ENCODE measurements around the gene SFXN3. TPM values are rescaled to one million over a fixed set of nuclear protein-coding genes. Genes with fewer than 3 reads are reported as not detected.

SFXN3 gene
- total and polyA plus RNA-seq, 3 donors from 2014 or later: 38.5 to 125 (median 70.7) TPM

DNA sequence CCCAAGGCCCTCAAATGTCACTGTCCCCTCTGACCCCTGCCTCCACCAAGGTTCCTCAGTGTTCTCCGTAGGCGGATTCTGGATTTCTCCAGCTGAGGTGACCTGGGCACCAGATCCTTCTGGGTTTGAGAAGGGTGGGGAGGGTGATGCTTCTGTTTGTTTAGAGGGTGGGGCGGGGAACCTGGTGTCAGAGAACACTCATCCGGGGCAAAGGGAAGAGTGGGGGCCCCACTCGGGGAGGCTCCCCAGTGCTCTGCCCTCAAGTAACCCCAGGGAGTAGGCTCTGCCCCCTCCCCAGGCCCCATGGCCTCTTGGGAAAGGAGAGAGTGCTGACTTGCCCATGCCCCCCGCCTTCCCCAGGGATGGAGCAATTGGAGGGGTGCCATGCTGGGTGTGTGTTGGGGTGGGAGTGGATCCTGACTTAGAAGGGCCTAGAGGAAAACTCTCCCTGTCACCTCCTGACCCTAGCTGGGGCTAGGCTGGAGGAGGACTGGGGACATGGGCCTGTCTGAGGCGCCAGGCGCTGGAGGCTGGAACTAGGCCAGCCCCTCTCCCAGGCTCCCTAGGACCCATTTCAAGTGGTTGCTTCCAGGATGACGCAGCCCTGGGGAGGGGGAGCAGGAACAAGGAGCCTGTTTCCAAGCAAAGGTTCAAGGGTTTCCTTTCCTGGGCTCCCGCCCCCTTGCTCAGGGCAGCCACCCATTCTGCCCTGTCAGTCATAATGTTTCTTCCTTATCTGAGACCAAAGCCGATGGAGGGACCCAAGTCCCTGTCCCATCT, 58.7 kb downstream of the SFXN3 start:
- H3K27me3 ChIP-seq: no peaks in the 10 kb centered on the region
- intact Hi-C loops (cut with DNase I; ENCODE audit: low total_unique reads): no loop called here
- WGBS, 2 donors: 82 to 86% methylated on average over 7 to 11 of the region's 11 CpGs
- H3K4me3 ChIP-seq: no peak overlapping the region
- H3K36me3 ChIP-seq (ENCODE audit: low read depth, missing control alignments): no peaks in the 10 kb centered on the region
- TF ChIP-seq, protein P1, sequence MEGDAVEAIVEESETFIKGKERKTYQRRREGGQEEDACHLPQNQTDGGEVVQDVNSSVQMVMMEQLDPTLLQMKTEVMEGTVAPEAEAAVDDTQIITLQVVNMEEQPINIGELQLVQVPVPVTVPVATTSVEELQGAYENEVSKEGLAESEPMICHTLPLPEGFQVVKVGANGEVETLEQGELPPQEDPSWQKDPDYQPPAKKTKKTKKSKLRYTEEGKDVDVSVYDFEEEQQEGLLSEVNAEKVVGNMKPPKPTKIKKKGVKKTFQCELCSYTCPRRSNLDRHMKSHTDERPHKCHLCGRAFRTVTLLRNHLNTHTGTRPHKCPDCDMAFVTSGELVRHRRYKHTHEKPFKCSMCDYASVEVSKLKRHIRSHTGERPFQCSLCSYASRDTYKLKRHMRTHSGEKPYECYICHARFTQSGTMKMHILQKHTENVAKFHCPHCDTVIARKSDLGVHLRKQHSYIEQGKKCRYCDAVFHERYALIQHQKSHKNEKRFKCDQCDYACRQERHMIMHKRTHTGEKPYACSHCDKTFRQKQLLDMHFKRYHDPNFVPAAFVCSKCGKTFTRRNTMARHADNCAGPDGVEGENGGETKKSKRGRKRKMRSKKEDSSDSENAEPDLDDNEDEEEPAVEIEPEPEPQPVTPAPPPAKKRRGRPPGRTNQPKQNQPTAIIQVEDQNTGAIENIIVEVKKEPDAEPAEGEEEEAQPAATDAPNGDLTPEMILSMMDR (IDR thresholded peaks at IDR 0.05): no peak
- no peak for TF ChIP-seq POLR2A (IDR thresholded peaks at IDR 0.05)
- DNase-seq: no peak
- no peaks in the 10 kb centered on the region for H3K9me3 ChIP-seq
- no peak overlapping the region for H3K27ac ChIP-seq
- no peaks in the 10 kb centered on the region for H3K4me1 ChIP-seq

DNA sequence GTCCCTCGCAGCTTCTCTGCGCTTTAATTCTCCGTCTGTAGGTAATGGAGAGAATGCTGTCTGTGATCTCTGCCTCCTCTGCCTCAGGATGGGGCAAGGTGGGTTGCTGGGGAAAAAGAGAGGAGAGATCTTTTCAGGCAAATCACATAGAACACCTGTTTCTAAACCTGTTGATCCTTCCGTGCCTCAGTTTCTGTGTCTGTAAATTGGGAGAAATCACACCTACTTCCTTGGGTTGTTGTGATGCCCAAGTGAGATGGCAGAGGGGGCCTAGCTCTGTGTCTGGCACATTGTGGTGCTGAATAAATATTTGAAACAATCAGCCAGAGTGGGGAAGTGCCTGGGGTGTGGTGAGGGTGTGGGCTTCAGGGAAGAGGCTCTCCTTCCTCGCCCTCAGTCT, 59.6 kb downstream of the SFXN3 start:
- no peak overlapping the region for H3K4me3 ChIP-seq
- H3K27ac ChIP-seq: no peak overlapping the region
- H3K4me1 ChIP-seq: no peaks in the 10 kb centered on the region
- no peaks in the 10 kb centered on the region for H3K9me3 ChIP-seq
- no peak for TF ChIP-seq POLR2A (IDR thresholded peaks at IDR 0.05)
- TF ChIP-seq, protein P1 (IDR thresholded peaks at IDR 0.05): no peak
- DNase-seq: no peak
- no peaks in the 10 kb centered on the region for H3K36me3 ChIP-seq (ENCODE audit: low read depth, missing control alignments)
- 84 to 92% methylated on average over 5 of the region's 5 CpGs for WGBS, 2 donors
- no peaks in the 10 kb centered on the region for H3K27me3 ChIP-seq
- intact Hi-C loops (cut with DNase I; ENCODE audit: low total_unique reads): no loop called here

Other genes starting within 250 kb of the SFXN3 start
- gene SLF2, start 118.3 kb upstream of the SFXN3 start, total RNA-seq: 100 to 1,000 TPM; 150 to 171 TPM
- gene SLF2, start 118.3 kb upstream of the SFXN3 start, polyA plus RNA-seq (ENCODE audit: insufficient read depth, low read depth, low replicate concordance): 42.6 TPM
- gene SEMA4G, start 61.7 kb upstream of the SFXN3 start, total RNA-seq: 1 to 10 TPM; 4.8 to 7.2 TPM
- gene SEMA4G, start 61.7 kb upstream of the SFXN3 start, polyA plus RNA-seq (ENCODE audit: insufficient read depth, low read depth, low replicate concordance): 6.2 TPM
- 100 to 1,000 TPM; 123 to 124 TPM for gene MRPL43, start 43.7 kb upstream of the SFXN3 start, total RNA-seq
- 199 TPM for gene MRPL43, start 43.7 kb upstream of the SFXN3 start, polyA plus RNA-seq (ENCODE audit: insufficient read depth, low read depth, low replicate concordance)
- 10 to 100 TPM; 24.4 to 31.1 TPM for gene TWNK, start 43.7 kb upstream of the SFXN3 start, total RNA-seq
- 26.4 TPM for gene TWNK, start 43.7 kb upstream of the SFXN3 start, polyA plus RNA-seq (ENCODE audit: insufficient read depth, low read depth, low replicate concordance)
- 100 to 1,000 TPM; 133 to 158 TPM for gene LZTS2, start 31.4 kb upstream of the SFXN3 start, total RNA-seq
- gene LZTS2, start 31.4 kb upstream of the SFXN3 start, polyA plus RNA-seq (ENCODE audit: insufficient read depth, low read depth, low replicate concordance): 65.9 TPM
- gene PDZD7, start 105 bp upstream of the SFXN3 start, total RNA-seq: 1 to 10 TPM; 2.2 to 3.5 TPM
- gene PDZD7, start 105 bp upstream of the SFXN3 start, polyA plus RNA-seq (ENCODE audit: insufficient read depth, low read depth, low replicate concordance): 1.6 TPM
- 10 to 100 TPM in 1 of 2 donors, 1 to 10 TPM in 1; 6.4 to 11.0 TPM for gene KAZALD1, start 30.8 kb downstream of the SFXN3 start, total RNA-seq
- gene KAZALD1, start 30.8 kb downstream of the SFXN3 start, polyA plus RNA-seq (ENCODE audit: insufficient read depth, low read depth, low replicate concordance): 6.8 TPM
- 1 to 10 TPM in 1 of 2 donors, under 1 TPM in 1; 0.99 to 1.7 TPM for gene TLX1, start 100.1 kb downstream of the SFXN3 start, total RNA-seq
- 0.44 TPM for gene TLX1, start 100.1 kb downstream of the SFXN3 start, polyA plus RNA-seq (ENCODE audit: insufficient read depth, low read depth, low replicate concordance)
- gene LBX1, start 198.2 kb downstream of the SFXN3 start, total RNA-seq: under 1 TPM in 1 of 2 donors, not detected in 1; 0.12 TPM
- gene LBX1, start 198.2 kb downstream of the SFXN3 start, polyA plus RNA-seq (ENCODE audit: insufficient read depth, low read depth, low replicate concordance): not detected

Measured in testis (tissue), 3 donors.